HG03064 (cell line): ENCODE measurements around the gene FILIP1L.
A peak's percentile ranks its signal among the peaks of the same experiment; 100 is the strongest.

Experiments used
- ATAC-seq: cut with Tn5 transposase; IDR thresholded peaks from one replicate; pipeline ENCODE4 v1.9.1; 2021; ENCODE audit warnings: low read depth; ENCODE audit not compliant: unreplicated experiment

Gene FILIP1L

GRCh38 chr3:100045696-100046095 lies 68.6 kb downstream of the FILIP1L start:
- no peak for ATAC-seq

GRCh38 chr3:100044369-100044768 lies 69.9 kb downstream of the FILIP1L start:
- ATAC-seq = peak; percentile 76

GRCh38 chr3:100043271-100043670 lies 71.0 kb downstream of the FILIP1L start:
- ATAC-seq = no peak

GRCh38 chr3:100042166-100042981 lies 71.9 kb downstream of the FILIP1L start:
- ATAC-seq = no peak

- ATAC-seq = no peak
Observed at GRCh38 chr3:100041328-100041749, 73.0 kb downstream of the FILIP1L start.

GRCh38 chr3:100040451-100041225 lies 73.7 kb downstream of the FILIP1L start:
- ATAC-seq = no peak

GRCh38 chr3:100039075-100039474 lies 75.2 kb downstream of the FILIP1L start:
- ATAC-seq = no peak

GRCh38 chr3:100033903-100034471 lies 80.3 kb downstream of the FILIP1L start:
- no peak for ATAC-seq

GRCh38 chr3:100033184-100033583 lies 81.1 kb downstream of the FILIP1L start:
- no peak for ATAC-seq

GRCh38 chr3:100032243-100032642 lies 82.1 kb downstream of the FILIP1L start:
- no peak for ATAC-seq

- no peak for ATAC-seq
Observed at GRCh38 chr3:100030914-100031425, 83.3 kb downstream of the FILIP1L start.

GRCh38 chr3:100030346-100030745 lies 84.0 kb downstream of the FILIP1L start:
- no peak for ATAC-seq

GRCh38 chr3:100029689-100030088 lies 84.6 kb downstream of the FILIP1L start:
- ATAC-seq = peak; percentile 60

- ATAC-seq = no peak
Observed at GRCh38 chr3:100029052-100029451, 85.2 kb downstream of the FILIP1L start.

- ATAC-seq = no peak
Observed at GRCh38 chr3:100027321-100027720, 87.0 kb downstream of the FILIP1L start.

- no peak for ATAC-seq
Observed at GRCh38 chr3:100024520-100025303, 89.6 kb downstream of the FILIP1L start.

- ATAC-seq = no peak
Observed at GRCh38 chr3:100023595-100023994, 90.7 kb downstream of the FILIP1L start.

- ATAC-seq = no peak
Observed at GRCh38 chr3:100023150-100023549, 91.2 kb downstream of the FILIP1L start.

GRCh38 chr3:100022506-100022905 lies 91.8 kb downstream of the FILIP1L start:
- ATAC-seq = no peak

GRCh38 chr3:100020876-100021644 lies 93.2 kb downstream of the FILIP1L start:
- no peak for ATAC-seq
